ENCODE measurements around the gene TCERG1.

Gene TCERG1

DNA sequence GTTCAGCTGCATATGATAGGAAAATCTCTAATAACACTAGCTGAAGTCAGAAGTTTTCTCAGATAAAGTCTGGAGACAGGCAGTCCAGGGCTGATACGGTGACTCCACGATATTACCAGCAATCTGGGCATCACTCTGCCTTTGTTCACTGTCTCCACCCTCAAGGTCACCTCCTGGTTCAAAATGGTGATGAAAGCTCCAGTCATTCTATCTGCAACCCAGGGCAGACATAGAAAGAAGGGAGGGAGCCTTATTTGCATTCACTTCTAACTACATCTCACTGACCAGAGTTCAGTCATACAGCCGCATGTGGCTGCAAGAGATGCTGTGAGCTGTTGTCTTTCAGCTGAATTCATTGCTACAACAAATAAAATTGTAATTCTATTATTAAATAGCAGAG, 91.3 kb downstream of the TCERG1 start:
- TF ChIP-seq, protein P1, sequence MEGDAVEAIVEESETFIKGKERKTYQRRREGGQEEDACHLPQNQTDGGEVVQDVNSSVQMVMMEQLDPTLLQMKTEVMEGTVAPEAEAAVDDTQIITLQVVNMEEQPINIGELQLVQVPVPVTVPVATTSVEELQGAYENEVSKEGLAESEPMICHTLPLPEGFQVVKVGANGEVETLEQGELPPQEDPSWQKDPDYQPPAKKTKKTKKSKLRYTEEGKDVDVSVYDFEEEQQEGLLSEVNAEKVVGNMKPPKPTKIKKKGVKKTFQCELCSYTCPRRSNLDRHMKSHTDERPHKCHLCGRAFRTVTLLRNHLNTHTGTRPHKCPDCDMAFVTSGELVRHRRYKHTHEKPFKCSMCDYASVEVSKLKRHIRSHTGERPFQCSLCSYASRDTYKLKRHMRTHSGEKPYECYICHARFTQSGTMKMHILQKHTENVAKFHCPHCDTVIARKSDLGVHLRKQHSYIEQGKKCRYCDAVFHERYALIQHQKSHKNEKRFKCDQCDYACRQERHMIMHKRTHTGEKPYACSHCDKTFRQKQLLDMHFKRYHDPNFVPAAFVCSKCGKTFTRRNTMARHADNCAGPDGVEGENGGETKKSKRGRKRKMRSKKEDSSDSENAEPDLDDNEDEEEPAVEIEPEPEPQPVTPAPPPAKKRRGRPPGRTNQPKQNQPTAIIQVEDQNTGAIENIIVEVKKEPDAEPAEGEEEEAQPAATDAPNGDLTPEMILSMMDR (IDR thresholded peaks at IDR 0.05) = no peak

DNA sequence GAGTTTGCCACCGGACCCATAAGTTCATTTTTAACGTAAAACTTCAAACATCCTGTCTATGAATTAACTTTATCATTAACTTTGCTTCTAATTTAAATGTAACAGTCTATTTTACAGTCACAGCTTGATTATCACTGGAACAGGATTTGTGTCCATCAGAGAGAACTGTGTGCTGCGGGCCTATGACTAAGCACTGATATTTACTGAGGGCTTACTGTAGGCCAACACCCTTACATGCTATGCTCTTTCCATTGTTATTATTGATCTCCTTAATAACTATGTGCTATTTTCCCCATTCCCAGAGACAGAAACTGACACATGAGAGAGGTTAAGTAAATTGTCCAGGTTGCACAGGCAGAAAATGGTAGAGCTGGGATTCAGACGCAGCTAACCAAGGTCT, 92.8 kb downstream of the TCERG1 start:
- TF ChIP-seq, protein P1 (IDR thresholded peaks at IDR 0.05) = no peak

GRCh38 chr5:146540414-146540813, 93.3 kb downstream of the TCERG1 start:
- TF ChIP-seq, protein P1 (IDR thresholded peaks at IDR 0.05) = no peak

- TF ChIP-seq, protein P1 (IDR thresholded peaks at IDR 0.05) = peak; percentile 96
Measured at GRCh38 chr5:146541958-146542849, 95.1 kb downstream of the TCERG1 start.

GRCh38 chr5:146544232-146544631, 97.1 kb downstream of the TCERG1 start:
- TF ChIP-seq, protein P1 (IDR thresholded peaks at IDR 0.05) = no peak

GRCh38 chr5:146548781-146549449, 101.8 kb downstream of the TCERG1 start:
- TF ChIP-seq, protein P1 (IDR thresholded peaks at IDR 0.05) = no peak

DNA sequence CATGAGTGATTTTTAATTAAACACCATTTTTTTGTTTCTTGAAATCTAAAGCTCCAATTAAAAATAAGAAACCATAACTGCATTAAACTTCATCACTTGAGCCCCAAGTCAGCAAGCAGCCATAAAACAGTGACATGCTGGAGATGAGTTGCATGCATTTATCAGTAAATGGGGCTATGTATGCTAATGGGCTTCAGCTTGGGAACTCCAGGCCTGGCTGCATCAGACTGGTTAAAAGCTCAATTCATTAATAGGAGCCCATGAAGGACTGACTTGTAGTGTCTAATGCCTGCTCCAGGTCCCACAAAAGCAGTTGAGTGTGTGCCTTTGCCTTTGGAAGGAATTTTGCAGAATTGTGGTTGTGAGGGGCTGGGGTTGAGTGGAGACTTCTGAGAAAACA, 102.5 kb downstream of the TCERG1 start:
- TF ChIP-seq, protein P1 (IDR thresholded peaks at IDR 0.05) = no peak

All from LNCAP (cell line).